Renal cortical epithelial cell (primary cell): ENCODE results near the gene PCBP3. TPM values are rescaled to one million over a fixed set of nuclear protein-coding genes. Genes with fewer than 3 reads are reported as not detected.

ENCODE experiments used
- DNase-seq: peaks from one replicate; pipeline ENCODE4 v3.0.0-alpha.2; 2011; ENCODE audit warnings: low read depth
- total RNA-seq: library from RNA; depleted of rRNA; stranded (reverse); fragments of >200 nt; gene quantifications from 2 replicates; pipeline ENCODE4 v1.2.3, GENCODE V29; 2014

PCBP3 gene
- total RNA-seq, 1 donor from 2014 or later: 0.15 TPM

GRCh38 chr21:45724994-45725843 is 81.7 kb downstream of the PCBP3 start:
- DNase-seq: no peak

GRCh38 chr21:45725844-45726200 is 82.3 kb downstream of the PCBP3 start:
- DNase-seq: no peak

GRCh38 chr21:45726438-45726837 is 82.9 kb downstream of the PCBP3 start:
- no peak for DNase-seq

GRCh38 chr21:45727390-45727789 is 83.9 kb downstream of the PCBP3 start:
- DNase-seq: no peak

- DNase-seq: no peak
These were observed 91.9 kb downstream of the PCBP3 start for GRCh38 chr21:45735259-45736000.

- DNase-seq: no peak
These were observed 92.6 kb downstream of the PCBP3 start for GRCh38 chr21:45736042-45736689.

- DNase-seq: no peak
These were observed 93.4 kb downstream of the PCBP3 start for GRCh38 chr21:45736690-45737484.

- DNase-seq: no peak
These were observed 94.1 kb downstream of the PCBP3 start for GRCh38 chr21:45737485-45738166.

- no peak for DNase-seq
These were observed 95.9 kb downstream of the PCBP3 start for GRCh38 chr21:45739218-45740087.

- no peak for DNase-seq
These were observed 96.5 kb downstream of the PCBP3 start for GRCh38 chr21:45740088-45740440.

GRCh38 chr21:45740491-45741357 is 97.2 kb downstream of the PCBP3 start:
- DNase-seq: no peak

- DNase-seq: no peak
These were observed 98.2 kb downstream of the PCBP3 start for GRCh38 chr21:45741691-45742090.

- no peak for DNase-seq
These were observed 98.7 kb downstream of the PCBP3 start for GRCh38 chr21:45742247-45742646.

GRCh38 chr21:45745256-45745655 is 101.7 kb downstream of the PCBP3 start:
- no peak for DNase-seq

- DNase-seq: no peak
These were observed 103.8 kb downstream of the PCBP3 start for GRCh38 chr21:45747233-45747766.

GRCh38 chr21:45747802-45748445 is 104.4 kb downstream of the PCBP3 start:
- DNase-seq: peak; percentile 16

- DNase-seq: no peak
These were observed 105.1 kb downstream of the PCBP3 start for GRCh38 chr21:45748593-45748992.

- DNase-seq: no peak
These were observed 106.4 kb downstream of the PCBP3 start for GRCh38 chr21:45749974-45750373.

GRCh38 chr21:45750936-45751335 is 107.4 kb downstream of the PCBP3 start:
- no peak for DNase-seq
